GOT3 (cell line): Measurements from ENCODE around the gene KMT2C.
"Not testable (repeated sequence)": the region's sequence is repeated elsewhere in the genome, so short reads cannot be mapped to it uniquely, and the experiment has no call there.

Experiments used
- DNase-seq: peaks from one replicate; lab custom pipeline; 2025; ENCODE audit warnings: mixed read lengths; lab: John Stamatoyannopoulos, UW

Gene KMT2C

DNA sequence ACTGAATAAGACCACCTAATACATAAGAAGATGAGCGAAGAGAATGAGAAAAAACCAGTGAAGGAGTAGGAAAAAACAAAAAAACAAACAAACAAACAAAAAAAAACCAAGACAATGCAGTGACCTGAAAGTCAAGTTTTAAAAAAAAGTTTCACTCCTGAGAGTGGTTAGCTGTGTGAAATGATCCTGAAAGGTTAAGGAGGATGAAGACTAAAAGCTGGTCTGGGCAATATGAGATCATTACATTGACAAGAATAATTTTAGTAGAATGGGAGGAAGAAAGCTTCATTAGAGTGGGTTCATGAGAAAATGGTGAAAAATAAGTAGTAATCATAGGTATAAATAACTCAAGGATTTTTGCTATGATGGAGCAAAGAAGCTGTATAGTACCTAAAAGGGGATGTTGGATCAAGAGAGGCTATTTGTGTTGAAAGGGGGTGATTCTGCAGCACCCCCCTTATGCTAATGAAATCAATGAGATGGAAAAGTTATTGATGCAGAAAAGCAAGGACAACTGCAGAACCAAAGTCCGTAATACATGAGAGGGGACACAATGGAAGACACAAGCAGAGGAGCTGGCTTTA lies 80.2 kb downstream of the KMT2C start:
- no peak for DNase-seq

DNA sequence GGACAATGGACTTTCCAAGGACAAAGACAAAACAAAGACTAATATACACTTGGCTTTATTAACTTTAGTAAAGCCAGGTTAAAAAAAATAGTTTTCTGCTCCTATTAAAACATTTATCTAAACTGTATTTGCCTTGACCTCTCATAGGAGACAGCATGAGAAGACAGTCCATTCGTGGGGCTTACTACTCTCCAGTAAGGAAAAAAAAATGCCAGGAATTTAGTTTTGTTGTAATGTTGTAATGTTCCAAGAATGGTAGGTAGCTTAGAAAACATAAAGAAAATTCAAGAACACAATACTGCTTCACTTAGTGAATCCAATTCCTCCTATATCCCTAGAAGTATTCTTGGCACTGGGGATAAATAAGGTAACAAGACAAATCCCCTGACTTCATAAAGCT lies 81.7 kb downstream of the KMT2C start:
- DNase-seq: no peak

DNA sequence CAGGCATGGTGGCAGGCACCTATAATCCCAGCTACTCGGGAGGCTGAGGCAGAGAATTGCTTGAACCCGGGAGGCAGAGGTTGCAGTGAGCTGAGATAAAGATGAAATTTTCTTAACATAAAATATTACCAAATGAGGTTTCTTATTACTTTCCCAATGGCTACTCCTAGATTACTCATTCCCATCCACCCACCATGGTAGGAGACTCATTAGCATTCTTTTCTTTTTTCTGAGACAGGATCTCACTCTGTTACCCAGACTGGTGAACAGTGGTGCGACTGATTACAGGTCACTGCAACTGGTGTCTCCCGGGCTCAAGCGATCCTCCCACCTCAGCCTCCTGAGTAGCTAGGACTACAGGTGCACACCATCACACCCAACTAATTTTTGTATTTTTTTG lies 82.5 kb downstream of the KMT2C start:
- not testable (repeated sequence) for DNase-seq

DNA sequence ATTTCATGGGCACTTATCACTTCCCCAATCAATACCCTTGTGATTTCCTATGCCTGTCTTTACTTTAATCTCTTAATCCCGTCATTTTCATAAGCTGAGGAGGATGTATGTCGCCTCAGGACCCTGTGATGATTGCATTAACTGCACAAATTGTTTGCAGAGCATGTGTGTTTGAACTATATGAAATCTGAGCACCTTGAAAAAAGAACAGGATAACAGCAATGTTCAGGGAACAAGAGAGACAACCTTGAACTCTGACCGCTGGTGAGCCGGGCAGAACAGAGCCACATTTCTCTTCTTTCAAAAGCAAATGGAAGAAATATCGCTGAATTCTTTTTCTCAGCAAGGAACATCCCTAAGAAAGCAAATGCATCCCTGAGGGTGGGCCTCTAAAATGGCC lies 84.1 kb downstream of the KMT2C start:
- not testable (repeated sequence) for DNase-seq

DNA sequence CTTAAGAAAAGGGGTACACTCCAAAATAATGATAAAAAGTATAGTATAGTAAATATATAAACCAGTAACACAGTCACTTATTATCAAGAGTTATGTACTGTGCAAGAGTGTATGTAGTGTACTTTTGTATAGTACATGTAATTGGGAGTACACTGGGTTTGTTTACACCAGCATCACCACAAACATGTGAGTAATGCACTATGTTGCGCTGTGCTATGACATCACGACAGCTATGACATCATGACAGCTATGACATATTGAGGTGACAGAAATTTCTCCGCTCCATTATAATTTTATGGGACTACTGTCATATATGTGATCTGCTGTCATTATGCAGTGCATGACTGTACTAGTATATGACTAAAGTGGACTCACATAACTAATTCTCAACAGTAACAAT lies 84.6 kb downstream of the KMT2C start:
- no peak for DNase-seq

DNA sequence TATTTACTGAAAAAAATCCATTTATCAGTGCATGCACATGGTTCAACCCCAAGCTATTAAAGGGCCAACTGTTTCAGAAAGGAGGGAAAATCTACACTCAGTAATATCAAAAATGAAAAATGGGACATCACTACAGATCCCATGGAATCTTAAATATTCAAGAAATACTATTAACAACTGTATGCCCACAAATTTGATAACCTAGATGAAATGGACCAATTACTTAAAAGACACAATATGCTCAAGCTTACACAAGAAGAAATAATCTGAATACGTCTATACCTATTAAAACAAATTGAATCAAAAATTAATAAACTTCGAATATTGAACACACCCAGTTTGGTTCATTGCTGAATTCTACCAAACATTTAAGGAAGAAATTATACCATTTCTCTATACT lies 87.9 kb downstream of the KMT2C start:
- DNase-seq: no peak

DNA sequence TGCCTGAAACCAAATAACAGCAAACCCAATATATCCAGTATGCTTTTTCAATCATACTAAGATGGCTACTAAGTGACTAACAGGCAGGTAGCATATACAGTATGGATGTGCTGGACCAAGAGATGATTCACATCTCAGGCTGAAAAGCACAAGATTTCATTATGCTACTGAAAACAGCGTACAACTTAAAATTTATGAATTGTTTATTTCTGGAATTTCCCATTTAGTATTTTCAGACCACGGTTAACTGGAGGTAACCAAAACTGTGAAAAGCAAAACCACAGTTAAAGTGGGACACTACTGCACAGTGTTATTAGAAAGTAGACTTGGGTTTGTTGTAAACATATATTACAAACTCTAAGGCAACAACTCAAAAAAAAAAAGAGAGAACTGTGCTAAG lies 91.5 kb downstream of the KMT2C start:
- no peak for DNase-seq

DNA sequence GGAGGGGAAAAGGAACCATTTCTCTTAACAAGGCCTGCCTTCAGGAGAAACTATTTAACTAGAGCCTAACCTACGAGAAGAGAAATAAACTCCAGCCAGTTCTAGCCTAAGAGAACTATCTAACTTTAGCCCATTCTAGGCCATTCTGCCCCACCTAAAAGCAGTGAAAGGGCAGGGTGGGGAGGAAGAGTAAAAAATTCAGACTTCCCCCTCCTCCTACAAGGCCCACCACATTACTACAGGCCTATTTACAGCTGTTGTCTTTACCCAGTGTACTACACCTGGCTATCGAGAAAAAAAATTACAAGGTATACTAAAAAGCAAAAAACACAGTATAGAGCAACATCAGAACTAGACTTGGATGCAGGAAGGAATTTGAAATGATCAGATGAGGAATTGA lies 93.0 kb downstream of the KMT2C start:
- DNase-seq: no peak

DNA sequence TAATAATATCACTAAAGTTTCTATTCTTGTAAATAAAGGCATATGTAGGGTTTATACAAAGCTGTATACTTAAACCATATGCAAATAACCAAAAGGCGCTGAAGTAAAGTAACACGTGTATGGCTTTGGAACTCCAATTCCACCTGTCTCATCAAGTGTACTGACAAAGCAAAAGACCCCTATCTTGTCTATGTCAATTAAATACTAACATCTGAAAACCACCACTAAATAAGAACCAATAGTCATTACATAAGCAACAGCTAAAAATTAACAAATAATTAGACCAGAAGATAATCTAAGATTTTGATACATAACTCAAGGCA lies 93.9 kb downstream of the KMT2C start:
- DNase-seq: no peak

DNA sequence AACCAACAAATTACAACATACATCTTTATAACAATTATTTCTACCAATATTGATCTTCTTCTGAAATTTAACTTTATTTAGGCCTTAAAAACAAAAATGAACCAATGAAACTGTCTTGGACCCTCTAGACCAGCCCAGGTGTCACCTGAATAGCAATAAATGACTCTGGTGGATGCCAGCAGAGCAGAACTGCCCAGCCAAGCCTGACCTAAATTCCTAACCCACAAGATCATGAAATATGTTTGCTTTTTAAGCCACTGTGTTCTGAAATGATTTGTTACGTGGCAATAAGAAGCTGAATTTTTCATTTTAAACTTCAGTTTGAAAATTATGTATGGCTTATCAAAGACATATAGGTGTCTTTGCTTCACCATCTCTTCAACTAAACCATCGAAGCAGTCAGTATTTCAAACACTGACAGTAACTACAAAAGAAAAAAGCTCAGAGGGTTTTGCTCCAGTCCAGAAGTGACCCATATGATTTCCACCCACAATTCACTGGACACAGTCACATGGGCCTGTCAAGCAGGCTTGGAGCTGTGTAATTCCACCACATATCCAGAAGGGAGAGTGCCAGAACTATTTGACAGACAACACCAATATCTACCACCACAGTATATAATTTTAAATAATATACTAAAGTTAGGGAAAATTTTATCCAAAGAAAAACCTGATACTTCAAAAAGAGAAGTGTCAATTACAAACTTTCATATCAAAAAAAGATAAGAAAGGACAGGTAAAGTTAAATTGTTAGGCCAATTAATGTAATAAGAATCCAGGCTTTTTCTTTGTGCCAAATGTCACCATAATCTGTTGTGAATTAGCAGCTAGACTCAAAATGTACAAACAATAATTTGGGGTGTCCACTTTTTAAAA lies 94.5 kb downstream of the KMT2C start:
- no peak for DNase-seq

DNA sequence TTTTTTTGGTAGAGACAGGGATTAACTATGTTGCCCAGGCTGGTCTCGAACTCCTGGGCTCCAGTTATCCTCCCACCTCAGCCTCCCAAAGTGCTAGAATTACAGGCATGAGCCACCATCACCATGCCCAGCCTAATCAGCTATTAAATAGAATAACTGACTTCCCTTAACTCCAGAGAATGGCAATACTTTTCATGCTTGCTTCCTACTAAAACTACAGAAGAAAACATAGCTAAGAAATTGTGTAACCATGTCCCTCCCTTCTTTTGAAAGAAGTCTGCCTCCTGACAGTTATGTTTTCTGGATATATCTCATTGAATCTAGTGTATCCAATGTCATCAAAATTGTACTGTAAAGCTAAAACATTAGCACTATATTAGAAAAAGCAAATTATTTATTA lies 95.6 kb downstream of the KMT2C start:
- no peak for DNase-seq

DNA sequence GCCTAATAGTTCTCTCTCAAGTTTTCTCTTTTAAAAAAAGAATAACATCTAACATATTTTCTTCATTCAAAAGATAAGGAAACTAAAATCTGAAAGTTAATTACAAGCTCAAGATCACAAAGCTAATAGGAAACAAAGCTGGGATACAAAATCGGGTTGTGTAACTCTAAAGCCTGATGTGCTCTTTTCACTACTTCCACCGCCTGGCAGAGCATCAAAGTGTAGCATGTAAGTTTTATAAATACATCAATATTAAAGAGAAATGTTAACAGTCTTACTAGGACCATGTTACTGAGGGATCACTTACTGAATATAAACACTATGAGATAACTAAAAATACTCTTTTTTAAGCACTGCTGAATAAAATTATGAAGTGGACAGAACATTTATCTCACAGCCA lies 97.2 kb downstream of the KMT2C start:
- DNase-seq: no peak

DNA sequence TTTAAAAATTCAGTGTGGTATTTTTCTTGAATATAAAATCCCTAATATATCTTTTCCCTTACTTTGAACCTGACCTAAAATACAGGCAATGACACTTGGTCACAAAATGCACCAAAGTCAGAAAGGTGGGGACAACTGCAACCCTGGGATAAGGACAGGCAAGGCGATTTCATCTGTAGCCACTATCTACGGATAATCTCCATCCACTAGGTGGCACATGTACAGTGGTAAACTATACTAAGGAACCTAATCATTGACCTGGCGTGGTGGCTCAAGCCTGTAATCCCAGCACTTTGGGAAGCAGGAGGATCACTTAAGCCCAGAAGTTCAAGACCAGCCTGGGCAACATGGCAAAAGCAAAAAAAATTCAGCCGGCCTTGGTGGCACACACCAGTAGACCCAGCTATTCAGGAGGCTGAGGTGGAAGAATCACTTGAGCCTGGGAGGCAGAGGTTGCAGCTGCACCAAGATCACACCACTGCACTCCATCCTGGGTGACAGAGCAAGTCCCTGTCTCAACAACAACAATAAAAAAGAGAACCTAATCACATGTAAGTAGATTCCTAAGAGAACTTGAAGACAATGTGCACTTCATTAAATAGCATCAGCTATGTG lies 98.9 kb downstream of the KMT2C start:
- no peak for DNase-seq

DNA sequence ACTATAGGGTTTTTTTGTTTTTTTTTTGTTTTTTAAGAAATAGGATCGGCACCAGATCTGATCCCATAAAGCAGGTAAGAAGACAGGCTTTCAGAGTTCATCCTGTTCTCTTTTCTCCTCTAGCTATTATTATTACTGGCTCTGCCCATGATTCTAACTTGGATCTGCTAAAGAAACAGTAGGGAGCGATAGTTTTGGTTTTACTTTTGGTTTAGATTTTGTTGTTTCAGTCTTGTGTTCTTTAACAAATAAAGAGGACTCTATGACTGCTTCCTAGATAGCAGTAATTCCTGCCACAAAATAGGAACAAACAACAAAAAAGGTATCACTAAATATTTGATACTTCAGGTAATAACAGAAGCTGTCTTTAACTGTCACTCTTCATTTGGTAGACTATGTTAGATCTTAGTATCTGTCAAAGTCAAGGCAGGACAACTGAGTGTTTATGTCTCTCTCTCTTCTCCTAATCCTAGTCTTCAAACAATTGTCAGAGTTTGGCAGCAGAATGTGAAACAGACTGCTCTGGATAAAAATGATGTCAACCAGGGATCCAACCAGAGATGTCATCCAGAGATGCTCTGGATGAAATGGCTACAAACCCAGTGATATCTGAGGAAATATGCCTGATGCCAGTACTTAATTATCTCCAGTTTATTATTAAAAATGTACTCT lies 99.8 kb downstream of the KMT2C start:
- DNase-seq: no peak

DNA sequence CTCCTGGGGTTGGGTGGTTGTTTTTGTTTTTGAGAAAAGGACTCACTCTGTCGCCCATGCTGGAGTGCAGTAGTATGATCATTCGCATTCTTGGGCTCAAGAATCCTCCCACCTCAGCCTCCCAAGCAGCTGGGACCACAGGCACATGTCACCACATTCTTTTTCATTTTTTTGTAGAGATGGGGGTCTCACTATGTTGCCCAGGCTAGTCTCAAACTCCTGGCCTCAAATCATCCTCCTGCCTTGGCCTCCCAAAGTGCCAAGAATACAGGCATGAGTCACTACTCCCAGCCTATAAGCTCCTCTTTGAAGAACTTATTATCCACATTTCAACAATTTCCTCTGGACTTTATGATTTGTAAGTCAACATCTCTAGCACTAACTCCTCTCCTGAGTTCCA lies 102.7 kb downstream of the KMT2C start:
- no peak for DNase-seq

DNA sequence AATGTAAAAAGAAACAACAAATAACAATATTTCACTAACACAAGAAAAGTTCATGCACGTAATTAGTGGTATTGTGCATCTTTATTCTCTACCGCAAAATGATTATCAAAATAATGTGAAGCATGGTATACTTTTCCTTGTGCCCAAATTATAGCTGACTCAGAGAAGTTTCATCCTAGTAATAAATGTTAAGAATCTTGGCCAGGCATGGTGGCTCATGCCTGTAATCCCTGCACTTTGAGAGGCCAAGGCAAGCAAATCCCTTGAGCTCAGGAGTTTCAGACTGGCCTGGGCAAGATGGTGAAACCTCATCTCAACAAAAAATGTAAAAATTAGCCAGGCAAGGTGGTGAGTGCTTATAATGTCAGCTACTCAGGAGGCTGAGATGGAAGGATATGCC lies 105.0 kb downstream of the KMT2C start:
- no peak for DNase-seq

DNA sequence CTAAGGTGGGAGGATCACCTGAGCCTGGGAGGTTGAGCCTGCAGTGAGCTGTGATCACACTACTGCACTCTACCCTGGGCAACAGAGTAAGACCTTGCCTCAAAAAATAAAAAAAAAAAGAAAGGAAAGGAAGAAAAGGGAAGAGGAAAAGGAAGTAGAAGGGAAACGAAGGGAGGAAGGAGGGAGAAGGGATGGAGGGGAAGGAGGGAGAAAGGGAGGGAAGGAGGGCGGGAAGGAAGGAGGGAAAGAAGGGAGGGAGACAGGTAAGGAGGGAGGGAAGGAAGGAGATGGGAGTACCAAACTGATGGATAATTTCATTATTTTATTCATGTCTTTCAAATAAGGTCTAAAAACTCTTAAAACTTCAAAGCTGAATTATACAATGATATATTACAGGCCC lies 106.3 kb downstream of the KMT2C start:
- DNase-seq: no peak

DNA sequence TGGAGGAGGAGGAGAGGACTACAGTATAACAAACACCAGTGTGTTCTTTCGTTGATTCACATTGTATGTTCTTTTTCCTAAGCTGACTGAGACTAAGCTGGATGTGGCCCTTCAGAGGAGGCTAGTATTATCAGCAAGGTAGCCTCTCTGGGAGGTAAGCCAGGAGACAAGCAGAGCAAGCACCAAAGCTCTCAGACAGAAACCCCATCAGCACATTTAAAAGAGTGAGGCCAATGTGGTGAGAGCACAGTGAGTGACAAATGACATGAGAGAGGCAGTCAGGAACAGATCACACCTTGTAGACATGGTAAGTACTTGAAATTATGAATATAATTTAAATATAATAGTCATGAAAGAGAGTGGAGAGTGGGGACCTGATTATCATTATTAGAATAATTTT lies 107.6 kb downstream of the KMT2C start:
- no peak for DNase-seq

DNA sequence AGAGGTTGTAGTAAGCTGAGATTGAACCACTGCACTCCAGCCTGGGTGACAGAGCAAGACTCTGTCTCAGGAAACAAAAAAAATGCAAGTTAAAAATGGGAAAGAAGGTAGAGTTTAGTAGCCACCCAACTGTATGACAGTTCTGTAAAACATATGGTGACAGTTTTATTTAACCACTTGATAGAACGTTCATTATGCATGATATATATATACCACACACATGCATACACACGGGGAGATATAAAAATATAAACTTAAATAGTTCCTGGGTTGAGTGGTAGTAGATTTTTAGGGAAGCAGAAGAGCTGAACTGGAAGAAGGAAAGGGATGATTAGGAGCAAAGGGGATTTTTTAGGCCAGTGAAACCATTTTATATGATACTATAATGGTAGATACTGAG lies 120.0 kb downstream of the KMT2C start:
- DNase-seq: no peak

DNA sequence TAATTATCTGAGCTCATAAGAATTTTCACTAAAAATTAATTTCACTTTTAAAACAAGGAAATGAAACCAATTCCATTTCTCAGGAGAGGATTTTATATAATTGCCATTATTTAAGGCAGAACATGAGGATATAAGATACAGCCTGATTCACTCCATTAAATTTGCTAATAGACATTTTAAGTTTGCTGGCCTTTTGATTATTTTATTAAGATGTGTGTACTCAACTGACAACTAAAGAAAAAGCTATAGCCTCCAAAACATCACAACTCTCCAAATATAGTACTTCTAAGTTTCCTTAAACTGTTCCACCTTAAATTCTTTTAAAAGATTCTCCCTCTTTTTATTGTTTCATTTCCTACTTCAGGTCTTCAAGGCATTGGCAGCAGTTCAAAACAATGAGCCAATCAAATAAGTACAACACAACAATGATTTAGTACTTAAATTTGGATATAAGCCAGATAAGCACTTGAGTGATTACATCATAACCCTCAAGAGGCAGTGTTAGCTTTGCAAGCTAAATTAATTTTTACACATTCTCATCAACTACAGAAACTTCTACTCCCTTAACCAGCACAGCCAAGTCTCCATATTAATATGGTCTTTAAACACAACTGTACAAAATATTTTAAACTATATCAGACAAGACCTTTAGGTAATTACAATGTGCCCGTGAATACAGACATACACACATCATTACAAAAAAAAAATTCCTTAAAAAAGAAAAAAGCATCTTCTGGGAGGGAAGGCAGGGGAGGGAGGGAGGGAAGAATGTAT lies 121.8 kb downstream of the KMT2C start:
- no peak for DNase-seq

DNA sequence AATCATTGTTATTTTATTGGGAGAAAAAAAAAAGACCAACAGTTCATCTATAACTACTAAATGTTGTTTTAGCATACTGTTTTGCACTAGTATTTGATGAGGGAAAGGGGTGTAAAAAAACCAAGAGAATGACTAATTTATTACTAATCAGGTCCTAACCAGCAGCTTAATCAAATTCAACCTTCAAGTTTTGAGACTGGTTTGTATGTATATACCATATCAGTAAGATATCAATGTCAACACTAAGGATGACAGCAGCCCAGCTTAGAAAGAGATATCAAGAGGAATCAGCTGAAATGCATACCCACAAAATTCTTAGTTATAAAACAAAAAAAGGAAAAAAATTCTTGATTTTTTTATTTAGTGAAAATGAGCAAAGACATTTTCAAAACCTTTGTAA lies 122.6 kb downstream of the KMT2C start:
- no peak for DNase-seq

DNA sequence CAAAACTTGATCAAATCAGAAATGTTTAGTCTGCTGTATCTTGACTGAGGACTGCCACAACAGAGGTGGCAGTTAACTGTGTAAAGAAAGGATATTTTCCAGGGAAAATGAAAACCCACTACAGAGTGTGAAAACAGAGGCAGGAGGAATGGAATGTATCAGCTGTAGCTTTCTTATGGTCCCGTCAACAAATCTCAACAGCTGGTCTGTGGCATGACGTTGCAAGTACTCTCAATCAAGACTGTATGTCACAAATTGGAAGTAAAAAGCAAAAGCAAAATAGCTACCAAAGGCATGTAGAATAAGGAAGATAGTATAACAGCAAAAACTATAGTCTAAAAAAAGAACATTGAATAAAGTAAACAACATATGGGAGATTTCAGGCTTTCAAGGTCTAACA lies 123.5 kb downstream of the KMT2C start:
- no peak for DNase-seq
